IMR-90 (cell line): Measurements from ENCODE around the gene RNF149. TPM values are rescaled to one million over a fixed set of nuclear protein-coding genes. Genes with fewer than 3 reads are reported as not detected.

Source experiments
- ATAC-seq: fragments of 200-7000 bp; cut with Tn5 transposase; 2 replicates; pipeline ENCODE4 v1.9.1; 2020; ENCODE audit warnings: low read depth, mild to moderate bottlenecking, moderate library complexity
- BruUV-seq: library from RNA; stranded (reverse); fragments of 400-500 nt; replicated peaks from 2 replicates; lab custom pipeline; 2021; lab: Mats Ljungman, UMichigan
- CTCF ChIA-PET: fragments of 300-600 bp; formaldehyde crosslinking; extraction: SDS; loops from one replicate; lab custom pipeline; 2021; ENCODE audit warnings: antibody characterized with exemption; lab: Yijun Ruan, JAX
- POLR2A ChIA-PET: fragments of 300-600 bp; sonication (Branson Sonifier 250); formaldehyde crosslinking; loops from one replicate; lab custom pipeline; 2022; ENCODE audit warnings: antibody characterized with exemption; ENCODE audit not compliant: unreplicated experiment; lab: Charles Lee
- DNase-seq: peaks from one replicate; pipeline ENCODE4 v3.0.0; 2013
- H2AFZ ChIP-seq: replicated peaks from 2 replicates; pipeline ENCODE3; 2013; ENCODE audit warnings: low read length, mild to moderate bottlenecking; ENCODE audit not compliant: poor library complexity
- H2AK5ac ChIP-seq: 2 replicates; pipeline ENCODE4 v1.6.1; 2013; ENCODE audit warnings: low read depth, low read length, inconsistent platforms
- H2AK9ac ChIP-seq: replicated peaks from 2 replicates; pipeline ENCODE3; 2013; ENCODE audit warnings: mild to moderate bottlenecking, low read depth, low read length, moderate library complexity; ENCODE audit not compliant: poor library complexity
- H2BK120ac ChIP-seq: 2 replicates; pipeline ENCODE4 v1.6.1; 2013; ENCODE audit warnings: low read depth, low read length, inconsistent platforms
- H2BK15ac ChIP-seq: 3 replicates; pipeline ENCODE4 v1.6.1; 2013; ENCODE audit warnings: low read depth, low read length, inconsistent platforms
- H2BK20ac ChIP-seq: 2 replicates; pipeline ENCODE4 v1.6.1; 2013; ENCODE audit warnings: low read depth, mild to moderate bottlenecking, inconsistent platforms, low read length, moderate library complexity
- H2BK5ac ChIP-seq: 2 replicates; pipeline ENCODE4 v1.6.1; 2013; ENCODE audit warnings: mild to moderate bottlenecking, low read depth, low read length, inconsistent platforms; ENCODE audit not compliant: poor library complexity, severe bottlenecking
- H3K14ac ChIP-seq: replicated peaks from 2 replicates; pipeline ENCODE4 v1.6.1; 2013; ENCODE audit warnings: low read depth, low read length, inconsistent platforms
- H3K18ac ChIP-seq: 2 replicates; pipeline ENCODE4 v1.6.1; 2013; ENCODE audit warnings: low read depth, low read length, control low read depth
- H3K23ac ChIP-seq: 2 replicates; pipeline ENCODE4 v1.6.1; 2013; ENCODE audit warnings: low read depth, low read length, inconsistent platforms
- H3K27ac ChIP-seq: 2 replicates; pipeline ENCODE4 v1.5.1; 2013; ENCODE audit warnings: mild to moderate bottlenecking, control low read depth, low read length; ENCODE audit not compliant: insufficient read depth
- H3K27me3 ChIP-seq: 2 replicates; pipeline ENCODE4 v1.6.1; 2013; ENCODE audit warnings: low read length; ENCODE audit not compliant: control insufficient read depth, insufficient read depth
- H3K36me3 ChIP-seq: 2 replicates; pipeline ENCODE4 v1.6.1; 2013; ENCODE audit warnings: low read length, mixed read lengths; ENCODE audit not compliant: control insufficient read depth, insufficient read depth
- H3K4ac ChIP-seq: 2 replicates; pipeline ENCODE4 v1.6.1; 2013; ENCODE audit warnings: low read depth, low read length, inconsistent platforms
- H3K4me1 ChIP-seq: 2 replicates; pipeline ENCODE4 v1.6.1; 2013; ENCODE audit warnings: low read length, mixed read lengths; ENCODE audit not compliant: control insufficient read depth, insufficient read depth
- H3K4me2 ChIP-seq: 2 replicates; pipeline ENCODE4 v1.6.1; 2013; ENCODE audit warnings: low read depth, mild to moderate bottlenecking, control low read depth, low read length, moderate library complexity
- H3K4me3 ChIP-seq: 2 replicates; pipeline ENCODE4 v1.5.1; 2013; ENCODE audit warnings: low read depth, mild to moderate bottlenecking, control low read depth, low read length, moderate library complexity; ENCODE audit not compliant: insufficient read depth
- H3K56ac ChIP-seq: 2 replicates; pipeline ENCODE4 v1.6.1; 2013; ENCODE audit warnings: low read length, inconsistent platforms; ENCODE audit not compliant: insufficient read depth; ENCODE audit errors: extremely low read depth
- H3K79me1 ChIP-seq, 2 experiments: 2 replicates each; pipeline ENCODE4 v1.6.1; 2013; ENCODE audit warnings: low read length in 2 of 2, inconsistent platforms in 1 of 2, low read depth in 1 of 2
- H3K9ac ChIP-seq: 2 replicates; pipeline ENCODE4 v1.6.1; 2013; ENCODE audit warnings: low read depth, low read length, control low read depth
- H3K9me1 ChIP-seq: 2 replicates; pipeline ENCODE4 v1.6.1; 2013; ENCODE audit warnings: low read length, inconsistent platforms; ENCODE audit not compliant: insufficient read depth
- H3K9me3 ChIP-seq: 2 replicates; pipeline ENCODE4 v1.6.1; 2013; ENCODE audit warnings: low read length; ENCODE audit not compliant: control insufficient read depth, insufficient read depth
- H4K20me1 ChIP-seq: 2 replicates; pipeline ENCODE4 v1.6.1; 2013; ENCODE audit warnings: low read length, inconsistent platforms; ENCODE audit not compliant: insufficient read depth
- H4K5ac ChIP-seq: 2 replicates; pipeline ENCODE4 v1.6.1; 2013; ENCODE audit warnings: mild to moderate bottlenecking, low read depth, low read length, control low read depth
- H4K8ac ChIP-seq, 2 experiments: 2 replicates each; pipeline ENCODE4 v1.6.1; 2013; ENCODE audit warnings: low read depth in 2 of 2, low read length in 2 of 2, control low read depth in 1 of 2, inconsistent platforms in 1 of 2
- H4K91ac ChIP-seq: 2 replicates; pipeline ENCODE4 v1.6.1; 2013; ENCODE audit warnings: low read depth, low read length, inconsistent platforms; ENCODE audit not compliant: insufficient read depth
- BHLHE40 ChIP-seq: fragments of 150-350 bp; IDR thresholded peaks from 2 replicates; pipeline ENCODE4 v1.6.1; 2016; ENCODE audit warnings: mild to moderate bottlenecking, low read depth, low read length
- CEBPB ChIP-seq: IDR thresholded peaks from 2 replicates; pipeline ENCODE4 v1.6.1; 2012; ENCODE audit warnings: low read depth, low read length, improper control_type of control experiment
- CHD1 ChIP-seq: IDR thresholded peaks from 2 replicates; pipeline ENCODE4 v1.6.1; 2012; ENCODE audit warnings: low read depth, low read length, improper control_type of control experiment
- CTCF ChIP-seq: conservative IDR thresholded peaks from 2 replicates; pipeline ENCODE4 v1.5.1; 2012; ENCODE audit warnings: mild to moderate bottlenecking, low read depth, low read length, improper control_type of control experiment
- ELK1 ChIP-seq: fragments of 150-350 bp; IDR thresholded peaks from 2 replicates; pipeline ENCODE4 v1.6.1; 2016; ENCODE audit warnings: low read depth, mild to moderate bottlenecking, low read length, moderate library complexity, borderline replicate concordance
- FOS ChIP-seq: fragments of 150-350 bp; IDR thresholded peaks from 2 replicates; pipeline ENCODE4 v1.6.1; 2016; ENCODE audit warnings: low read depth, low read length
- MAFK ChIP-seq: IDR thresholded peaks from 2 replicates; pipeline ENCODE4 v1.6.1; 2012; ENCODE audit warnings: low read depth, low read length, improper control_type of control experiment
- MAZ ChIP-seq: IDR thresholded peaks from 2 replicates; pipeline ENCODE4 v1.6.1; 2012; ENCODE audit warnings: low read depth, mild to moderate bottlenecking, low read length, improper control_type of control experiment, moderate library complexity, borderline replicate concordance
- MXI1 ChIP-seq: IDR thresholded peaks from 2 replicates; pipeline ENCODE4 v1.6.1; 2012; ENCODE audit warnings: low read depth, mild to moderate bottlenecking, low read length, moderate library complexity, borderline replicate concordance
- NFE2L2 ChIP-seq: fragments of 150-350 bp; IDR thresholded peaks from 2 replicates; pipeline ENCODE4 v1.6.1; 2016; ENCODE audit warnings: low read depth, mild to moderate bottlenecking, low read length
- POLR2A ChIP-seq: IDR thresholded peaks from 2 replicates; pipeline ENCODE4 v1.6.1; 2012; ENCODE audit warnings: mild to moderate bottlenecking, low read depth, low read length
- RAD21 ChIP-seq: IDR thresholded peaks from 2 replicates; pipeline ENCODE4 v1.6.1; 2012; ENCODE audit warnings: low read length, improper control_type of control experiment
- RCOR1 ChIP-seq: IDR thresholded peaks from 2 replicates; pipeline ENCODE4 v1.6.1; 2012; ENCODE audit warnings: mild to moderate bottlenecking, low read length, improper control_type of control experiment; ENCODE audit not compliant: insufficient replicate concordance
- RFX5 ChIP-seq: IDR thresholded peaks from 2 replicates; pipeline ENCODE4 v1.8.0; 2012; ENCODE audit warnings: low read depth, mild to moderate bottlenecking, low read length, moderate library complexity
- SMC3 ChIP-seq: fragments of 150-350 bp; IDR thresholded peaks from 2 replicates; pipeline ENCODE4 v1.6.1; 2016; ENCODE audit warnings: low read depth, mild to moderate bottlenecking, antibody characterized with exemption, low read length, moderate library complexity
- USF2 ChIP-seq: fragments of 150-350 bp; IDR thresholded peaks from 2 replicates; pipeline ENCODE4 v1.6.1; 2017; ENCODE audit warnings: mild to moderate bottlenecking, antibody characterized with exemption, low read length, low read depth
- WGBS, 2 experiments: methylation state at CpG; one replicate each; pipeline versions ENCODE4 v1.1.5 to v1.1.7; 2013; ENCODE audit warnings: missing lambda C conversion rate in 2 of 2; ENCODE audit not compliant: insufficient read length in 1 of 2; ENCODE audit errors: extremely low coverage in 2 of 2; 5-methylcytosine and 5-hydroxymethylcytosine counted together
- dilution Hi-C: fragments of 300-500 bp; cut with HindIII; formaldehyde crosslinking; loops from one replicate; pipeline ENCODE4 v1.14.3; 2018; ENCODE audit warnings: low sequenced_read_pairs; ENCODE audit not compliant: unreplicated experiment
- in situ Hi-C: fragments of 300-500 bp; cut with MboI; formaldehyde crosslinking; loops from 3 replicates; pipeline ENCODE4 v1.14.3; 2019; ENCODE audit warnings: low sequenced_read_pairs, inconsistent platforms, mixed read lengths
- intact Hi-C: fragments of 100-400 bp; cut with micrococcal nuclease; formaldehyde crosslinking; loops from 2 replicates; pipeline ENCODE4 v1.10.0; 2022
- polyA plus RNA-seq, 3 experiments: library from polyadenylated mRNA; depleted of rRNA; stranded (reverse); fragments of >200 nt; gene quantifications; 2 replicates each; pipeline ENCODE4 v1.2.3, GENCODE V29; 2012; ENCODE audit warnings: low replicate concordance in 1 of 3
- total RNA-seq: library from RNA; depleted of rRNA; stranded (reverse); fragments of >200 nt; gene quantifications from 2 replicates; pipeline ENCODE4 v1.2.3, GENCODE V29; 2012

The RNF149 gene
- total and polyA plus RNA-seq, 2 of the 4 experiments (the other 2 are of a cell fraction): 14.5 to 18.6 TPM

GRCh38 chr2:101307503-101307902, 998 bp downstream of the RNF149 start:
- no peak overlapping the region for H2BK20ac ChIP-seq
- peak overlapping the region; percentile 85 for H3K9ac ChIP-seq
- peaks cover 48% of the 10 kb centered on the region for H4K20me1 ChIP-seq
- in situ Hi-C loops: no loop called here
- peak overlapping the region; percentile 25 for H2BK5ac ChIP-seq
- POLR2A ChIA-PET: no interaction called here
- H2AK9ac ChIP-seq: peak overlapping the region; percentile 97
- H2BK15ac ChIP-seq: no peak overlapping the region
- H3K9me3 ChIP-seq: no peaks in the 10 kb centered on the region
- no peak for TF ChIP-seq CTCF
- TF ChIP-seq CEBPB: no peak
- TF ChIP-seq CHD1: no peak
- TF ChIP-seq RCOR1: no peak
- no peak for TF ChIP-seq MAFK
- no peak for TF ChIP-seq ELK1
- TF ChIP-seq MXI1: no peak
- TF ChIP-seq SMC3: no peak
- TF ChIP-seq NFE2L2: no peak
- no peak for TF ChIP-seq POLR2A
- no peak for TF ChIP-seq RAD21
- TF ChIP-seq RFX5: no peak
- TF ChIP-seq USF2: no peak
- TF ChIP-seq FOS: no peak
- no peak for TF ChIP-seq MAZ
- no peak for TF ChIP-seq BHLHE40
- H3K27me3 ChIP-seq: no peaks in the 10 kb centered on the region
- no peak for DNase-seq
- H2AK5ac ChIP-seq: peak overlapping the region; percentile 79
- H2BK120ac ChIP-seq: no peak overlapping the region
- ATAC-seq: no peak
- H3K14ac ChIP-seq: peak overlapping the region; percentile 92
- no peak overlapping the region; the same call in 1 of the 2 replicates for H3K56ac ChIP-seq
- peak overlapping the region; percentile 53; the same call in 1 of the 2 replicates for H4K5ac ChIP-seq
- no peaks in the 10 kb centered on the region for H3K36me3 ChIP-seq
- 0% methylated on average over 1 of the region's 9 CpGs; no CpG with 5 or more reads in 1 of the 2 experiments for WGBS, 2 experiments
- H3K18ac ChIP-seq: no peak overlapping the region
- peaks cover 19 to 56% of the 10 kb centered on the region in 2 experiments for H3K79me1 ChIP-seq
- H3K27ac ChIP-seq: peak overlapping the region; percentile 48; the same call in 1 of the 2 replicates
- peaks cover 12% of the 10 kb centered on the region for H3K4me1 ChIP-seq
- peak overlapping the region; percentile 99 for H3K4me2 ChIP-seq
- intact Hi-C loops: no loop called here
- dilution Hi-C loops: no loop called here
- peak overlapping the region; percentile 98 for H2AFZ ChIP-seq
- peak overlapping the region; percentile 86 for H3K4me3 ChIP-seq
- no peak overlapping the region; the same call in 1 of the 2 replicates for H4K91ac ChIP-seq
- BruUV-seq: no TSS peak
- peak overlapping the region; percentile 59; the same call in 1 of the 2 replicates for H3K4ac ChIP-seq
- CTCF ChIA-PET: no interaction called here
- peak overlapping the region; percentile 97 for H3K23ac ChIP-seq
- H4K8ac ChIP-seq: peak overlapping the region; percentile 35 to 94; a peak in 3 of 4 replicates
- peaks cover 15% of the 10 kb centered on the region for H3K9me1 ChIP-seq
